ENCODE measurements around the gene TSC2. TPM values are rescaled to one million over a fixed set of nuclear protein-coding genes. Genes with fewer than 3 reads are reported as not detected.

The TSC2 gene
- total and polyA plus RNA-seq, 2 experiments from 2014 or later: 41.8 to 78.7 TPM

- Histone ChIP-seq H3K27ac (no peak overlapping the region), H3K4me3 (no peak overlapping the region), H3K79me2 (no peaks in the 10 kb centered on the region), H2AFZ (no peak overlapping the region), H3K4me1 (ENCODE audit: insufficient read depth) (no peaks in the 10 kb centered on the region), H4K20me1 (ENCODE audit: insufficient read depth, poor library complexity, severe bottlenecking) (no peaks in the 10 kb centered on the region), H3K4me2 (no peak overlapping the region), H3K9me3 (ENCODE audit: low read depth) (no peaks in the 10 kb centered on the region), H3K27me3 (no peaks in the 10 kb centered on the region), H3K36me3 (replicated peaks; ENCODE audit: insufficient read depth, low read depth) (no peaks in the 10 kb centered on the region), H3K9me2 (replicated peaks; ENCODE audit: insufficient read depth) (no peaks in the 10 kb centered on the region)
- 90% methylated on average over 16 of the region's 16 CpGs for WGBS (ENCODE audit: low lambda C conversion rate, missing lambda C conversion rate)
- TF ChIP-seq EZH2 (IDR thresholded peaks at IDR 0.05; ENCODE audit: borderline replicate concordance): no peak
- no peak for TF ChIP-seq EZH2phosphoT487 (IDR thresholded peaks at IDR 0.05; ENCODE audit: low read depth, severe bottlenecking, unreplicated experiment)
- no peak for DNase-seq (ENCODE audit: low spot score)
These were observed 35.2 kb downstream of the TSC2 start for GRCh38 chr16:2082983-2083364.

- H3K4me2 ChIP-seq: no peak overlapping the region
- DNase-seq (ENCODE audit: low spot score): no peak
- H3K27me3 ChIP-seq: no peaks in the 10 kb centered on the region
- no peaks in the 10 kb centered on the region for H3K4me1 ChIP-seq (ENCODE audit: insufficient read depth)
- no peak overlapping the region for H3K4me3 ChIP-seq
- H3K9me3 ChIP-seq (ENCODE audit: low read depth): no peaks in the 10 kb centered on the region
- H2AFZ ChIP-seq: no peak overlapping the region
- no peaks in the 10 kb centered on the region for H3K36me3 ChIP-seq (replicated peaks; ENCODE audit: insufficient read depth, low read depth)
- 95% methylated on average over 19 of the region's 19 CpGs for WGBS (ENCODE audit: low lambda C conversion rate, missing lambda C conversion rate)
- no peaks in the 10 kb centered on the region for H3K79me2 ChIP-seq
- no peak overlapping the region for H3K27ac ChIP-seq
- TF ChIP-seq CTCF (IDR thresholded peaks at IDR 0.05; ENCODE audit: poor library complexity): no peak
- no peak for TF ChIP-seq EZH2 (IDR thresholded peaks at IDR 0.05; ENCODE audit: borderline replicate concordance)
- TF ChIP-seq EZH2phosphoT487 (IDR thresholded peaks at IDR 0.05; ENCODE audit: low read depth, severe bottlenecking, unreplicated experiment): no peak
- no peaks in the 10 kb centered on the region for H4K20me1 ChIP-seq (ENCODE audit: insufficient read depth, poor library complexity, severe bottlenecking)
- H3K9me2 ChIP-seq (replicated peaks; ENCODE audit: insufficient read depth): no peaks in the 10 kb centered on the region
These were observed 35.6 kb downstream of the TSC2 start for GRCh38 chr16:2083409-2083808.

GRCh38 chr16:2083876-2084780 lies 36.3 kb downstream of the TSC2 start:
- Histone ChIP-seq H3K9me2 (replicated peaks; ENCODE audit: insufficient read depth) (no peaks in the 10 kb centered on the region), H4K20me1 (ENCODE audit: insufficient read depth, poor library complexity, severe bottlenecking) (no peaks in the 10 kb centered on the region), H3K79me2 (no peaks in the 10 kb centered on the region), H3K27me3 (no peaks in the 10 kb centered on the region), H3K27ac (no peak overlapping the region), H2AFZ (no peak overlapping the region), H3K4me3 (no peak overlapping the region), H3K4me1 (ENCODE audit: insufficient read depth) (no peaks in the 10 kb centered on the region), H3K36me3 (replicated peaks; ENCODE audit: insufficient read depth, low read depth) (no peaks in the 10 kb centered on the region), H3K9me3 (ENCODE audit: low read depth) (no peaks in the 10 kb centered on the region), H3K4me2 (no peak overlapping the region)
- TF ChIP-seq CTCF (IDR thresholded peaks at IDR 0.05; ENCODE audit: poor library complexity) (no peak), EZH2 (IDR thresholded peaks at IDR 0.05; ENCODE audit: borderline replicate concordance) (no peak), EZH2phosphoT487 (IDR thresholded peaks at IDR 0.05; ENCODE audit: low read depth, severe bottlenecking, unreplicated experiment) (no peak)
- 97% methylated on average over 39 of the region's 44 CpGs for WGBS (ENCODE audit: low lambda C conversion rate, missing lambda C conversion rate)
- DNase-seq (ENCODE audit: low spot score): no peak

- Histone ChIP-seq H3K9me3 (ENCODE audit: low read depth) (no peaks in the 10 kb centered on the region), H3K4me3 (no peak overlapping the region), H3K79me2 (no peaks in the 10 kb centered on the region), H3K4me2 (no peak overlapping the region), H3K9me2 (replicated peaks; ENCODE audit: insufficient read depth) (no peaks in the 10 kb centered on the region), H3K4me1 (ENCODE audit: insufficient read depth) (no peaks in the 10 kb centered on the region), H3K36me3 (replicated peaks; ENCODE audit: insufficient read depth, low read depth) (no peaks in the 10 kb centered on the region), H3K27ac (no peak overlapping the region), H3K27me3 (no peaks in the 10 kb centered on the region), H4K20me1 (ENCODE audit: insufficient read depth, poor library complexity, severe bottlenecking) (no peaks in the 10 kb centered on the region), H2AFZ (no peak overlapping the region)
- WGBS (ENCODE audit: low lambda C conversion rate, missing lambda C conversion rate): 89% methylated on average over 26 of the region's 29 CpGs
- DNase-seq (ENCODE audit: low spot score): no peak
- TF ChIP-seq EZH2phosphoT487 (IDR thresholded peaks at IDR 0.05; ENCODE audit: low read depth, severe bottlenecking, unreplicated experiment) (no peak), CTCF (IDR thresholded peaks at IDR 0.05; ENCODE audit: poor library complexity) (no peak), EZH2 (IDR thresholded peaks at IDR 0.05; ENCODE audit: borderline replicate concordance) (no peak)
These were observed 37.3 kb downstream of the TSC2 start for GRCh38 chr16:2084895-2085625.

All from hepatocyte (in vitro differentiated cells).